A549 (cell line): Measurements from ENCODE around the gene HNRNPM. TPM values are rescaled to one million over a fixed set of nuclear protein-coding genes. Genes with fewer than 3 reads are reported as not detected.
"Not testable (repeated sequence)": the region's sequence is repeated elsewhere in the genome, so short reads cannot be mapped to it uniquely, and the experiment has no call there.

Experiments
- ATAC-seq, 2 experiments: fragments of 200-7000 bp in 1 of 2; fragments of >200 bp in 1 of 2; cut with Nextera tagmentation in 1 of 2; cut with Tn5 transposase in 1 of 2; 3 replicates each; pipeline versions ENCODE4 v1.8.0 to v1.9.1; 2018 to 2020; ENCODE audit warnings: mild to moderate bottlenecking in 1 of 2, moderate library complexity in 1 of 2
- CTCF ChIA-PET: fragments of 300-600 bp; sonication (Branson Sonifier 250); formaldehyde crosslinking; extraction: SDS; loops from one replicate; lab custom pipeline; 2021; ENCODE audit warnings: antibody characterized with exemption, inconsistent platforms; lab: Yijun Ruan, JAX
- POLR2A ChIA-PET: fragments of 350-600 bp; formaldehyde crosslinking; extraction: SDS; loops from one replicate; lab custom pipeline; 2021; ENCODE audit warnings: antibody characterized with exemption, inconsistent platforms; lab: Yijun Ruan, JAX
- DNase-seq, 2 experiments: peaks; one replicate each; pipeline versions ENCODE4 v3.0.0 to v3.0.0-alpha.2; 2011 to 2016; ENCODE audit warnings: low read depth in 1 of 2, low spot score in 1 of 2
- FAIRE-seq: peaks from 2 replicates; lab custom pipeline; 2011; peaks lifted over from hg19 to GRCh38; lab: Jason Lieb, UNC
- H3K27ac ChIP-seq, 2 experiments: fragments of >200 bp; sonication (Bioruptor Twin); formaldehyde crosslinking; 3 replicates each; pipeline ENCODE4 v1.5.1; 2016 to 2017
- H3K4me1 ChIP-seq: fragments of >200 bp; sonication (Bioruptor Twin); formaldehyde crosslinking; 3 replicates; pipeline ENCODE4 v1.6.1; 2016
- H3K4me2 ChIP-seq: fragments of >200 bp; sonication (Bioruptor Twin); formaldehyde crosslinking; 3 replicates; pipeline ENCODE4 v1.6.1; 2016
- H3K4me3 ChIP-seq: fragments of >200 bp; sonication (Bioruptor Twin); formaldehyde crosslinking; 3 replicates; pipeline ENCODE4 v1.5.1; 2016
- H3K9me3 ChIP-seq: fragments of >200 bp; sonication (Bioruptor Twin); formaldehyde crosslinking; 3 replicates; pipeline ENCODE4 v1.6.1; 2016
- ATOH8 ChIP-seq: fragments of 250-450 bp; sonication (Bioruptor Pico); IDR thresholded peaks from 2 replicates; pipeline ENCODE4 v1.5.0; 2020; ENCODE audit warnings: low read depth, mild to moderate bottlenecking, moderate library complexity
- CTCF ChIP-seq: fragments of >200 bp; sonication (Bioruptor Twin); formaldehyde crosslinking; IDR thresholded peaks from 3 replicates; pipeline ENCODE4 v1.5.1; 2016
- EHMT2 ChIP-seq: fragments of 200-600 bp; sonication (generic); IDR thresholded peaks from 2 replicates; pipeline ENCODE4 v1.6.1; 2016; ENCODE audit warnings: antibody characterized with exemption, low read depth, mild to moderate bottlenecking, moderate library complexity
- ELK1 ChIP-seq: fragments of 150-350 bp; IDR thresholded peaks from 2 replicates; pipeline ENCODE4 v1.6.1; 2014; ENCODE audit warnings: low read depth, mild to moderate bottlenecking, low read length
- EP300 ChIP-seq, 2 experiments: fragments of >200 bp; sonication (Bioruptor Twin); formaldehyde crosslinking; IDR thresholded peaks; 2 replicates in 1 of 2; 3 replicates in 1 of 2; pipeline ENCODE4 v1.6.1; 2016 to 2017
- ESRRA ChIP-seq: fragments of 150-350 bp; IDR thresholded peaks from 2 replicates; pipeline ENCODE4 v1.6.1; 2014; ENCODE audit warnings: mild to moderate bottlenecking, low read length, borderline replicate concordance
- GATA3 ChIP-seq: IDR thresholded peaks from 2 replicates; pipeline ENCODE4 v1.6.1; 2012; ENCODE audit warnings: borderline replicate concordance
- HOXA7 ChIP-seq: fragments of 250-450 bp; sonication (Bioruptor Pico); IDR thresholded peaks from 2 replicates; pipeline ENCODE4 v1.5.0; 2020; ENCODE audit warnings: mild to moderate bottlenecking, moderate library complexity
- HOXB13 ChIP-seq: fragments of 250-450 bp; sonication (Bioruptor Pico); IDR thresholded peaks from 2 replicates; pipeline ENCODE4 v1.5.0; 2020; ENCODE audit warnings: low read depth, mild to moderate bottlenecking, moderate library complexity
- HOXB5 ChIP-seq: fragments of 250-450 bp; sonication (Bioruptor Pico); IDR thresholded peaks from 2 replicates; pipeline ENCODE4 v1.5.0; 2020; ENCODE audit warnings: mild to moderate bottlenecking, moderate library complexity
- MAX ChIP-seq: IDR thresholded peaks from 2 replicates; pipeline ENCODE4 v1.6.1; 2012
- NFE2L2 ChIP-seq: fragments of 150-350 bp; conservative IDR thresholded peaks from 2 replicates; pipeline ENCODE4 v1.6.1; 2014; ENCODE audit warnings: low read length
- SREBF2 ChIP-seq: fragments of 450-650 bp; IDR thresholded peaks from 2 replicates; pipeline ENCODE4 v1.6.1; 2014; ENCODE audit warnings: mild to moderate bottlenecking, moderate library complexity
- TP53 ChIP-seq: fragments of 250-450 bp; sonication (Bioruptor Pico); IDR thresholded peaks from 2 replicates; pipeline ENCODE4 v1.5.0; 2021; ENCODE audit warnings: mild to moderate bottlenecking, moderate library complexity
- ZC3H11A ChIP-seq: fragments of 450-650 bp; IDR thresholded peaks from 2 replicates; pipeline ENCODE4 v1.6.1; 2014; ENCODE audit warnings: antibody characterized with exemption, mild to moderate bottlenecking
- ZSCAN20 ChIP-seq: fragments of 250-450 bp; sonication (Bioruptor Pico); IDR thresholded peaks from 2 replicates; pipeline ENCODE4 v1.8.0; 2022; ENCODE audit warnings: mild to moderate bottlenecking, moderate library complexity
- WGBS: methylation state at CpG from one replicate; pipeline ENCODE4 v1.1.6; 2017; ENCODE audit errors: missing lambda C conversion rate; 5-methylcytosine and 5-hydroxymethylcytosine counted together
- polyA plus RNA-seq, 4 experiments: library from polyadenylated mRNA; depleted of rRNA in 3 of 4; stranded (reverse); fragments of >200 nt; fragmentation: RNase III in 1 of 4; extraction: RNeasy Plus Mini Kit Qiagen cat#74134 plus additional on column Dnase treatment in 1 of 4; gene quantifications; 2 replicates in 3 of 4; 3 replicates in 1 of 4; pipeline ENCODE4 v1.2.3, GENCODE V29; 2011 to 2017

Gene HNRNPM
- polyA plus RNA-seq, 2 of the 4 experiments (the other 2 are of a cell fraction) = 168 to 352 TPM

- Histone ChIP-seq H3K27ac (peak overlapping the region; percentile 94 to 99), H3K4me2 (peak overlapping the region; percentile 76)
- POLR2A ChIA-PET = interaction anchor here (0.6 to 2.0 kb wide), 14 partner anchors 9 to 149 kb away, joined by 3 to 39 read pairs (median 6); partner anchors contain the start of genes HNRNPM, MARCHF2 and RAB11B
Measured at GRCh38 chr19:8514505-8515009, 69.8 kb downstream of the HNRNPM start.

GRCh38 chr19:8515317-8515716 lies 70.5 kb downstream of the HNRNPM start:
- no peak for DNase-seq
- 91% methylated on average over 11 of the region's 11 CpGs for WGBS
- ChIA-PET CTCF (interaction anchor here (0.6 to 3.0 kb wide), 3 partner anchors 9 to 71 kb away, joined by 3 to 15 read pairs (median 14); no protein-coding TSS in a partner anchor), POLR2A (no interaction called here)
- Histone ChIP-seq H3K4me2 (no peak overlapping the region), H3K9me3 (no peaks in the 10 kb centered on the region), H3K4me3 (no peak overlapping the region), H3K4me1 (peaks cover 18% of the 10 kb centered on the region), H3K27ac (peak overlapping the region in 1 of 2 experiments; percentile 99; a peak in 1 of 6 replicates)
- TF ChIP-seq HOXA7 (CRISPR knock-in tag) = no peak
- no peak for TF ChIP-seq ESRRA
- no peak for TF ChIP-seq EP300 (IDR thresholded peaks at IDR 0.05)
- TF ChIP-seq CTCF = no peak
- TF ChIP-seq GATA3 = no peak
- no peak for TF ChIP-seq ZSCAN20 (CRISPR knock-in tag)
- TF ChIP-seq SREBF2 = no peak
- no peak for ATAC-seq
- FAIRE-seq = no peak

More at GRCh38 chr19:8514505-8515009, 69.8 kb downstream of the HNRNPM start:
- Histone ChIP-seq H3K4me1 (peaks cover 18% of the 10 kb centered on the region), H3K4me3 (peak overlapping the region; percentile 51)
- not testable (repeated sequence) for ATAC-seq, H3K9me3 ChIP-seq, DNase-seq, FAIRE-seq
- 72% methylated on average over 17 of the region's 21 CpGs for WGBS
- CTCF ChIA-PET = interaction anchor here (1.0 to 3.0 kb wide), 3 partner anchors 9 to 65 kb away, joined by 5 to 15 read pairs (median 14); no protein-coding TSS in a partner anchor
- 0 out of 2 replicates have a peak, but pooled peaks have one; percentile 2 for TF ChIP-seq GATA3

GRCh38 chr19:8517551-8518442 lies 73.0 kb downstream of the HNRNPM start:
- Histone ChIP-seq H3K27ac (peak overlapping the region in 1 of 2 experiments; percentile 43; a peak in 1 of 6 replicates), H3K4me2 (no peak overlapping the region), H3K9me3 (no peaks in the 10 kb centered on the region), H3K4me1 (peaks cover 9% of the 10 kb centered on the region), H3K4me3 (no peak overlapping the region)
- ChIA-PET POLR2A (no interaction called here), CTCF (interaction anchor here (1.0 to 4.9 kb wide), 4 partner anchors 9 to 98 kb away, joined by 3 to 21 read pairs (median 4); no protein-coding TSS in a partner anchor)
- DNase-seq = no peak
- TF ChIP-seq HOXB5 (CRISPR knock-in tag) = no peak
- no peak for TF ChIP-seq TP53 (CRISPR knock-in tag)
- no peak for TF ChIP-seq ZC3H11A
- TF ChIP-seq ATOH8 (CRISPR knock-in tag) = no peak
- TF ChIP-seq HOXB13 (CRISPR knock-in tag) = no peak
- TF ChIP-seq EHMT2 = no peak
- TF ChIP-seq ESRRA = no peak
- no peak for TF ChIP-seq EP300 (IDR thresholded peaks at IDR 0.05)
- no peak for TF ChIP-seq NFE2L2
- TF ChIP-seq ELK1 = no peak
- no peak for TF ChIP-seq MAX
- ATAC-seq = no peak
- WGBS = 56% methylated on average over 9 of the region's 10 CpGs
- no peak for FAIRE-seq
